HCT116 (cell line): ENCODE data around the gene ADAMTS9. TPM values are rescaled to one million over a fixed set of nuclear protein-coding genes. Genes with fewer than 3 reads are reported as not detected.

Experiments
- ATAC-seq: fragments of 200-7000 bp; cut with Tn5 transposase; 2 replicates; pipeline ENCODE4 v1.9.1; 2020; ENCODE audit warnings: mild to moderate bottlenecking, moderate library complexity
- BruUV-seq: library from RNA; stranded (reverse); fragments of 400-500 nt; replicated peaks from 2 replicates; lab custom pipeline; 2021; lab: Mats Ljungman, UMichigan
- CTCF ChIA-PET: fragments of 300-600 bp; sonication (Branson Sonifier 250); formaldehyde crosslinking; loops from one replicate; lab custom pipeline; 2021; ENCODE audit warnings: antibody characterized with exemption; lab: Charles Lee
- POLR2A ChIA-PET: fragments of 300-600, 350-600 bp; sonication (Branson Sonifier 250); formaldehyde crosslinking; loops from one replicate; lab custom pipeline; 2021; ENCODE audit warnings: antibody characterized with exemption; lab: Charles Lee
- RAD21 ChIA-PET, 2 experiments: fragments of 300-600 bp; sonication (Branson Sonifier 250); formaldehyde crosslinking; loops; one replicate each; lab custom pipeline; 2023; ENCODE audit warnings: low total read pairs in 2 of 2; ENCODE audit not compliant: uncharacterized antibody in 2 of 2, unreplicated experiment in 2 of 2, low non-redundant PET in 1 of 2; lab: Charles Lee
- DNase-seq: peaks from one replicate; pipeline ENCODE4 v3.0.0-alpha.2; 2010; ENCODE audit warnings: low read depth, low spot score
- H2AFZ ChIP-seq: fragments of 200-600 bp; shearing (Covaris generic), sonication (generic); 2 replicates; pipeline ENCODE4 v1.6.1; 2017; ENCODE audit warnings: low read depth, mixed run types, mixed read lengths, antibody characterized with exemption, low read length; ENCODE audit not compliant: poor library complexity, severe bottlenecking
- H3K27ac ChIP-seq: 2 replicates; pipeline ENCODE4 v1.5.1; 2012; ENCODE audit warnings: low read depth, low read length
- H3K27me3 ChIP-seq: fragments of 200-600 bp; sonication (generic); 2 replicates; pipeline ENCODE4 v1.6.1; 2016; ENCODE audit warnings: mixed run types, low read length, mixed read lengths; ENCODE audit not compliant: insufficient read depth
- H3K36me3 ChIP-seq, 2 experiments: fragments of 200-500 bp in 1 of 2; fragments of 200-600 bp in 1 of 2; sonication (Bioruptor generic) in 1 of 2; sonication (generic) in 1 of 2; 2 replicates each; pipeline versions ENCODE4 v1.5.1 to v1.6.1; 2014 to 2016; ENCODE audit warnings: low read length in 2 of 2, inconsistent platforms in 1 of 2, mixed read lengths in 1 of 2, mixed run types in 1 of 2; ENCODE audit not compliant: insufficient read depth in 2 of 2, control insufficient read depth in 1 of 2
- H3K4me1 ChIP-seq, 2 experiments: fragments of 200-600 bp in 1 of 2; sonication (generic) in 1 of 2; 2 replicates each; pipeline versions ENCODE4 v1.5.1 to v1.6.1; 2012 to 2017; ENCODE audit warnings: low read length in 2 of 2, inconsistent platforms in 1 of 2, mild to moderate bottlenecking in 1 of 2, mixed read lengths in 1 of 2, mixed run types in 1 of 2, moderate library complexity in 1 of 2; ENCODE audit not compliant: insufficient read depth in 2 of 2, control insufficient read depth in 1 of 2
- H3K4me2 ChIP-seq: fragments of 200-600 bp; sonication (generic); 2 replicates; pipeline ENCODE4 v1.6.1; 2017; ENCODE audit warnings: mixed run types, low read length, mixed read lengths
- H3K4me3 ChIP-seq, 2 experiments: fragments of 200-600 bp in 1 of 2; sonication (generic) in 1 of 2; replicated peaks in 1 of 2; 2 replicates each; pipeline ENCODE4 v1.5.1; 2011 to 2016; ENCODE audit warnings: low read length in 2 of 2, control low read depth in 1 of 2, low read depth in 1 of 2, mild to moderate bottlenecking in 1 of 2, mixed read lengths in 1 of 2, mixed run types in 1 of 2
- H3K79me2 ChIP-seq: fragments of 200-600 bp; sonication (generic); 2 replicates; pipeline ENCODE4 v1.6.1; 2017; ENCODE audit warnings: mild to moderate bottlenecking, mixed run types, low read length, moderate library complexity, mixed read lengths; ENCODE audit not compliant: insufficient read depth
- H3K9ac ChIP-seq: fragments of 200-600 bp; sonication (generic); 2 replicates; pipeline ENCODE4 v1.6.1; 2016; ENCODE audit warnings: low read length, mixed read lengths
- H3K9me2 ChIP-seq: fragments of 200-600 bp; sonication (generic), shearing (Covaris generic); 2 replicates; pipeline ENCODE4 v1.6.1; 2017; ENCODE audit warnings: mixed run types, mild to moderate bottlenecking, moderate library complexity; ENCODE audit not compliant: insufficient read depth
- H3K9me3 ChIP-seq, 2 experiments: fragments of 200-500 bp in 1 of 2; fragments of 200-600 bp in 1 of 2; sonication (Bioruptor generic) in 1 of 2; sonication (generic) in 1 of 2; 2 replicates each; pipeline ENCODE4 v1.6.1; 2014 to 2017; ENCODE audit warnings: low read length in 2 of 2, mixed read lengths in 2 of 2, inconsistent platforms in 1 of 2, low read depth in 1 of 2, mild to moderate bottlenecking in 1 of 2, mixed run types in 1 of 2, moderate library complexity in 1 of 2; ENCODE audit not compliant: control insufficient read depth in 1 of 2, insufficient read depth in 1 of 2
- H4K20me1 ChIP-seq: fragments of 200-600 bp; sonication (generic), shearing (Covaris generic); 2 replicates; pipeline ENCODE4 v1.6.1; 2017; ENCODE audit warnings: mixed run types, mild to moderate bottlenecking, moderate library complexity; ENCODE audit not compliant: insufficient read depth
- CBX3 ChIP-seq: IDR thresholded peaks from 2 replicates; pipeline ENCODE4 v1.6.1; 2012; ENCODE audit warnings: low read depth
- EGR1 ChIP-seq: IDR thresholded peaks from 2 replicates; pipeline ENCODE4 v1.6.1; 2012; ENCODE audit warnings: low read depth
- FOSL1 ChIP-seq: IDR thresholded peaks from 2 replicates; pipeline ENCODE4 v1.6.1; 2012; ENCODE audit warnings: low read depth
- POLR2A ChIP-seq: IDR thresholded peaks from 2 replicates; pipeline ENCODE4 v1.7.0; 2011; ENCODE audit warnings: borderline replicate concordance; ENCODE audit not compliant: insufficient read depth, insufficient read length; ENCODE audit errors: extremely low read depth
- SIN3A ChIP-seq: IDR thresholded peaks from 2 replicates; pipeline ENCODE4 v1.6.1; 2012; ENCODE audit warnings: low read depth
- SRF ChIP-seq: IDR thresholded peaks from 2 replicates; pipeline ENCODE4 v1.6.1; 2012; ENCODE audit warnings: low read depth
- ZNF274 ChIP-seq: fragments of 200-500 bp; sonication (Bioruptor generic); IDR thresholded peaks from 2 replicates; pipeline ENCODE4 v1.6.1; 2014; ENCODE audit warnings: mild to moderate bottlenecking, low read depth, low read length, inconsistent platforms
- intact Hi-C: fragments of 100-400 bp; cut with micrococcal nuclease; formaldehyde crosslinking; loops from 2 replicates; pipeline ENCODE4 v1.10.0; 2022
- total RNA-seq: library from RNA; stranded (reverse); gene quantifications from one replicate; pipeline ENCODE4 v1.2.1, GENCODE V29; 2021; ENCODE audit not compliant: unreplicated experiment
- TF ChIP-seq, protein P1 (sequence below): IDR thresholded peaks from 2 replicates; pipeline ENCODE4 v1.6.1; 2012

ADAMTS9 gene
- total RNA-seq, 1 experiment from 2014 or later: 0.05 TPM

DNA sequence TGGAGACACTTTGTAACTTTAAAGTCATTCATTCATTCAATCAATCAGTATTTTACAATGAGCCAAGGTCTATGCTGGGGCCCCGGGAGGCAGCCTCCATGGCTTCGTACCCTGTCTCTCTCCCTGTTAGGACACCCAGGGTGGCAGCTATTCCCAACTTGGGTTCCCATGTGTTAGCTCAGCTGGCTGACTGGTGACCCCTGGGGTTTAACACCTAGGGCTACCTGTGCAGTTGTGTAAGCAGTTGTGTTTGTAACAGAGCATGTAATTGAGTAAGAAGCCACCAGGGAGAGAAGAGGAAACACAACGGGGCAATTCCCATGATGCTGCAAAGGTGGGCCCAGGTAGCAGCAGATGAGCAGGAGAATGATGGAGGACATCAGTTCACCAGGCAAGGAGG is 132.4 kb downstream of the ADAMTS9 start (continued):
- TF ChIP-seq FOSL1 (no peak), ZNF274 (no peak), CBX3 (no peak), SIN3A (no peak), POLR2A (no peak)

DNA sequence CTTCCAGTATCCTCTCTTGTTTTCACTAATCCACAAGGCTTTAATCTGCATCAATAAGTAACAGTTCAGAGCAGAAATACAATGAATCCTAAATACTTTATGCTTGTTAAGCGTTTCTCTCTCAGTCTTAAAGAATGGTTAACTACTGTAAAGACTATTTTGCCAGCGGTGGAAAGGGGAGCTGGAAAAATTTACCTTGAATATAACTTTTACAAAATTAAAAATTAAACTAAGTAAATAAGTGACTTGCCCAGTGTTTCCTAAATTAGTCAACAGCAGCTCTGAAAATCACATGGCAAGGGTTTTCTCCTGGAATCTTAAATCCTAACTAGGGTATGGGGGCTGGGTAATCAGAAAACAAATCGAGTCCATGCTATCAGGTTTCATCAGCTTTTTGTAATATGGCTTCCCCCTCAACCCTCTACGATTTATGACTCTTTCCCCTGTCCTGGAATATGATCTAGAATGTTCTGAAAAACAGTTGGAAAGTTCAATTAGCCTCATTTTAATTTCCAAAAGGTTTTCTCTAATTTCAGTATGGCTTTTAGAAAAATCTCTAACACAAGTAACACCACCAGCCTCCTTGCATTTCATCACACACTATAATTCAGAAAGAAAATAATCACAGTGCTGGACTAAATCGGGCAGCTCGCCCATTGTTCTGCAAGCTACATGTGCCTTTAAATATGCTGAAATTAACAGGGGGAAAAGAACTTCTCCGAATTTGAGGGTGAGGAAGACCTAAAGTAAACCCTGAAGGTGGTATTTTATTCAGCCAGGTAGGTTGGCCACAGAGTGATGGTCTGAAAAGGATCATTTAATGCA is 133.5 kb downstream of the ADAMTS9 start:
- intact Hi-C loops: no loop called here
- ATAC-seq (no peak), DNase-seq (no peak)
- Histone ChIP-seq H3K9me3 (no peaks in the 10 kb centered on the region), H3K79me2 (no peaks in the 10 kb centered on the region), H3K4me2 (no peak overlapping the region), H3K9me2 (no peaks in the 10 kb centered on the region), H3K4me3 (no peak overlapping the region), H3K9ac (no peak overlapping the region), H2AFZ (no peak overlapping the region), H3K27ac (no peak overlapping the region), H3K27me3 (peaks cover 46% of the 10 kb centered on the region), H4K20me1 (no peaks in the 10 kb centered on the region), H3K36me3 (no peaks in the 10 kb centered on the region), H3K4me1 (no peaks in the 10 kb centered on the region)
- TF ChIP-seq SRF: no peak
- ChIA-PET RAD21 (no interaction called here), POLR2A (no interaction called here), CTCF (no interaction called here)
- BruUV-seq: no TSS peak

DNA sequence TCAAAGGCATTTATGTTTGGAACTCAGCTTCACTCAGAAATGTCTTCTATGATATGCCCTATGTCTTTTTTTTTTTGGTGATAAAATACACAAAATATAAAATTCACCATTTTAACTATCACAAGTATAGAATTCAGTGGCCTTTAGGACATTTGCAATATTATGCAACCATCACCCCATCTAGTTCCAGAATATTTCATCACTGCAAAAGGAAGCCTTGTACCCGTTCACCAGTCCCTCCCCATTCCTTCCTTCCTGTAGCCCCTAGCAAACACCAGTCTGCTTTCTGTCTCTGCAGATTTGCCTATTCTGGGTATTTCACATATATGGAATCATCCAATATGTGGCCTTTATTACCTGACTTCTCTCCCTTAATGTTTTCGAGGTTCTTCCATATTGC is 134.8 kb downstream of the ADAMTS9 start:
- intact Hi-C loops: no loop called here
- ChIA-PET POLR2A (no interaction called here), RAD21 (no interaction called here), CTCF (interaction anchor here (1.1 kb wide), 1 partner anchor 23 kb away, joined by 4 read pairs; no protein-coding TSS in a partner anchor)
- Histone ChIP-seq H3K36me3 (no peaks in the 10 kb centered on the region), H3K9ac (no peak overlapping the region), H3K27ac (no peak overlapping the region), H3K4me3 (no peak overlapping the region), H3K79me2 (no peaks in the 10 kb centered on the region), H3K4me1 (no peaks in the 10 kb centered on the region), H3K9me2 (no peaks in the 10 kb centered on the region), H3K9me3 (no peaks in the 10 kb centered on the region), H2AFZ (no peak overlapping the region), H3K4me2 (no peak overlapping the region), H4K20me1 (no peaks in the 10 kb centered on the region), H3K27me3 (peaks cover 50% of the 10 kb centered on the region)
- no TSS peak for BruUV-seq
- DNase-seq (no peak), ATAC-seq (no peak)
- no peak for TF ChIP-seq EGR1
- TF ChIP-seq, protein P1, sequence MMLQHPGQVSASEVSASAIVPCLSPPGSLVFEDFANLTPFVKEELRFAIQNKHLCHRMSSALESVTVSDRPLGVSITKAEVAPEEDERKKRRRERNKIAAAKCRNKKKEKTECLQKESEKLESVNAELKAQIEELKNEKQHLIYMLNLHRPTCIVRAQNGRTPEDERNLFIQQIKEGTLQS: no peak
